SK-N-SH (cell line): ENCODE results near the gene SLC22A4. TPM values are rescaled to one million over a fixed set of nuclear protein-coding genes. Genes with fewer than 3 reads are reported as not detected.

Source experiments
- CTCF ChIA-PET: fragments of 300-600, 350-600 bp; formaldehyde crosslinking; extraction: SDS; loops from one replicate; lab custom pipeline; 2021; lab: Yijun Ruan, JAX
- POLR2A ChIA-PET: fragments of 350-600 bp; sonication (Branson Sonifier 250); formaldehyde crosslinking; extraction: SDS; loops from one replicate; lab custom pipeline; 2020; ENCODE audit warnings: antibody characterized with exemption, inconsistent platforms; lab: Yijun Ruan, JAX
- DNase-seq: peaks from one replicate; pipeline ENCODE4 v3.0.0; 2012
- H2AFZ ChIP-seq: fragments of 200-600 bp; sonication (generic); 2 replicates; pipeline ENCODE4 v1.8.1; 2016; ENCODE audit warnings: antibody characterized with exemption, mild to moderate bottlenecking, low read depth
- H3F3A ChIP-seq: fragments of 200-600 bp; sonication (generic); replicated peaks from 2 replicates; pipeline ENCODE3; 2016; ENCODE audit warnings: antibody characterized with exemption, mild to moderate bottlenecking; ENCODE audit not compliant: insufficient read depth
- H3K27ac ChIP-seq, 2 experiments: fragments of 200-500 bp in 1 of 2; fragments of 200-600 bp in 1 of 2; sonication (Bioruptor generic) in 1 of 2; sonication (generic), shearing (Covaris generic) in 1 of 2; 2 replicates each; pipeline versions ENCODE4 v1.5.1 to v1.6.1; 2014 to 2016; ENCODE audit warnings: low read depth in 2 of 2, inconsistent platforms in 1 of 2, low read length in 1 of 2, mild to moderate bottlenecking in 1 of 2, mixed read lengths in 1 of 2
- H3K27me3 ChIP-seq: fragments of 200-600 bp; sonication (generic), shearing (Covaris generic); 2 replicates; pipeline ENCODE4 v1.6.1; 2016; ENCODE audit warnings: mixed run types; ENCODE audit not compliant: insufficient read depth
- H3K36me3 ChIP-seq, 2 experiments: fragments of 200-500 bp in 1 of 2; fragments of 200-600 bp in 1 of 2; sonication (Bioruptor generic) in 1 of 2; sonication (generic) in 1 of 2; replicated peaks in 1 of 2; 2 replicates each; pipeline versions ENCODE3 to v1.5.1; 2014 to 2016; ENCODE audit warnings: low read length in 1 of 2, mild to moderate bottlenecking in 1 of 2; ENCODE audit not compliant: insufficient read depth in 2 of 2, control insufficient read depth in 1 of 2
- H3K4me1 ChIP-seq, 2 experiments: fragments of 200-500 bp in 1 of 2; fragments of 200-600 bp in 1 of 2; sonication (Bioruptor generic) in 1 of 2; sonication (generic), shearing (Covaris generic) in 1 of 2; 2 replicates each; pipeline versions ENCODE4 v1.5.1 to v1.6.1; 2014 to 2016; ENCODE audit warnings: low read depth in 1 of 2, low read length in 1 of 2, mixed run types in 1 of 2; ENCODE audit not compliant: insufficient read depth in 2 of 2, control insufficient read depth in 1 of 2
- H3K4me2 ChIP-seq: fragments of 200-600 bp; sonication (generic), shearing (Covaris generic); 2 replicates; pipeline ENCODE4 v1.6.1; 2017; ENCODE audit warnings: mixed run types
- H3K4me3 ChIP-seq, 2 experiments: fragments of 200-500 bp in 1 of 2; fragments of 200-600 bp in 1 of 2; sonication (Bioruptor generic) in 1 of 2; sonication (generic), shearing (Covaris generic) in 1 of 2; 2 replicates each; pipeline versions ENCODE4 v1.5.1 to v1.8.1; 2014 to 2016; ENCODE audit warnings: low read depth in 2 of 2, inconsistent platforms in 1 of 2, low read length in 1 of 2, mild to moderate bottlenecking in 1 of 2, mixed read lengths in 1 of 2, moderate library complexity in 1 of 2
- H3K79me2 ChIP-seq: fragments of 200-600 bp; sonication (generic); 2 replicates; pipeline ENCODE4 v1.8.1; 2017; ENCODE audit warnings: mild to moderate bottlenecking; ENCODE audit not compliant: insufficient read depth
- H3K9ac ChIP-seq: fragments of 200-600 bp; sonication (generic); 2 replicates; pipeline ENCODE4 v1.6.1; 2017; ENCODE audit warnings: mixed run types
- H3K9me2 ChIP-seq: fragments of 200-600 bp; sonication (generic); 2 replicates; pipeline ENCODE4 v1.6.1; 2017; ENCODE audit warnings: mixed run types
- H3K9me3 ChIP-seq: fragments of 200-600 bp; sonication (generic); 2 replicates; pipeline ENCODE4 v1.6.1; 2017; ENCODE audit warnings: mixed run types, mild to moderate bottlenecking, moderate library complexity
- H4K20me1 ChIP-seq: fragments of 200-600 bp; sonication (generic); 2 replicates; pipeline ENCODE4 v1.6.1; 2017; ENCODE audit warnings: mild to moderate bottlenecking, mixed run types; ENCODE audit not compliant: insufficient read depth
- CHD2 ChIP-seq: fragments of 150-350 bp; IDR thresholded peaks from 2 replicates; pipeline ENCODE4 v1.6.1; 2018; ENCODE audit warnings: low read length; ENCODE audit not compliant: partially characterized antibody
- ELF1 ChIP-seq: IDR thresholded peaks from 2 replicates; pipeline ENCODE4 v1.4.0; 2012
- FOSL2 ChIP-seq: IDR thresholded peaks from 2 replicates; pipeline ENCODE4 v1.4.0; 2012; ENCODE audit warnings: low read depth, mild to moderate bottlenecking, moderate library complexity, borderline replicate concordance
- FOXJ3 ChIP-seq: sonication (generic); formaldehyde crosslinking; IDR thresholded peaks from 2 replicates; pipeline ENCODE4 v1.5.1; 2020; ENCODE audit warnings: mild to moderate bottlenecking, missing genetic modification reagents
- FOXM1 ChIP-seq: IDR thresholded peaks from 2 replicates; pipeline ENCODE4 v1.4.0; 2012; ENCODE audit warnings: low read depth, mild to moderate bottlenecking
- GATA2 ChIP-seq: sonication (generic); formaldehyde crosslinking; IDR thresholded peaks from 2 replicates; pipeline ENCODE4 v1.5.0; 2020; ENCODE audit warnings: mild to moderate bottlenecking, missing genetic modification reagents
- IRF3 ChIP-seq: fragments of 150-350 bp; IDR thresholded peaks from 2 replicates; pipeline ENCODE4 v1.6.1; 2016; ENCODE audit warnings: mild to moderate bottlenecking, low read depth, low read length
- JUND ChIP-seq: IDR thresholded peaks from 2 replicates; pipeline ENCODE4 v1.4.0; 2012
- MAX ChIP-seq: IDR thresholded peaks from 2 replicates; pipeline ENCODE4 v1.4.0; 2012; ENCODE audit warnings: low read depth
- MXI1 ChIP-seq: IDR thresholded peaks from 2 replicates; pipeline ENCODE4 v1.6.1; 2012; ENCODE audit warnings: mild to moderate bottlenecking, low read depth, low read length, improper control_type of control experiment
- NFIC ChIP-seq: IDR thresholded peaks from 2 replicates; pipeline ENCODE4 v1.4.0; 2012; ENCODE audit warnings: borderline replicate concordance
- NRF1 ChIP-seq: IDR thresholded peaks from 2 replicates; pipeline ENCODE4 v1.6.1; 2012; ENCODE audit warnings: low read depth, mild to moderate bottlenecking, low read length
- PBX3 ChIP-seq: IDR thresholded peaks from 2 replicates; pipeline ENCODE4; 2012
- RAD21 ChIP-seq: IDR thresholded peaks from 2 replicates; pipeline ENCODE4 v1.6.1; 2012; ENCODE audit warnings: mild to moderate bottlenecking, low read length
- RCOR1 ChIP-seq: fragments of 150-350 bp; IDR thresholded peaks from 2 replicates; pipeline ENCODE4 v1.6.1; 2017; ENCODE audit warnings: antibody characterized with exemption, low read length
- SIN3A ChIP-seq: IDR thresholded peaks from 2 replicates; pipeline ENCODE4 v1.6.1; 2012; ENCODE audit warnings: low read depth, mild to moderate bottlenecking, low read length, moderate library complexity, borderline replicate concordance
- TCF12 ChIP-seq: IDR thresholded peaks from 2 replicates; pipeline ENCODE4 v1.4.0; 2012
- TEAD4 ChIP-seq: IDR thresholded peaks from 2 replicates; pipeline ENCODE4 v1.4.0; 2012; ENCODE audit warnings: mild to moderate bottlenecking, borderline replicate concordance; ENCODE audit not compliant: insufficient read depth
- USF2 ChIP-seq: fragments of 150-350 bp; IDR thresholded peaks from 2 replicates; pipeline ENCODE4 v1.6.1; 2017; ENCODE audit warnings: antibody characterized with exemption, low read length, low read depth, borderline replicate concordance
- ZBTB33 ChIP-seq: IDR thresholded peaks from 2 replicates; pipeline ENCODE4 v1.4.0; 2012; ENCODE audit warnings: low read depth, borderline replicate concordance
- WGBS: methylation state at CpG from one replicate; pipeline ENCODE4 v1.1.6; 2017; ENCODE audit warnings: low lambda C conversion rate; 5-methylcytosine and 5-hydroxymethylcytosine counted together
- polyA plus RNA-seq, 3 experiments: library from polyadenylated mRNA; depleted of rRNA; stranded (reverse); fragments of >200 nt; gene quantifications; 2 replicates each; pipeline ENCODE4 v1.2.3, GENCODE V29; 2012

SLC22A4 gene
- polyA plus RNA-seq, 1 of the 3 experiments (the other 2 are of a cell fraction): 3.3 TPM

- no peak for TF ChIP-seq ZBTB33
- TF ChIP-seq JUND: peak; percentile 27; the same call in 1 of the 2 replicates
- TF ChIP-seq IRF3: no peak
- no peak for TF ChIP-seq RAD21
- TF ChIP-seq TCF12: peak; percentile 85
- TF ChIP-seq NRF1: no peak
Observed at GRCh38 chr5:132365213-132365612, 71.0 kb downstream of the SLC22A4 start (continued).

- Histone ChIP-seq H3K79me2 (no peaks in the 10 kb centered on the region), H3K4me1 (peaks cover 9 to 13% of the 10 kb centered on the region in 2 experiments; a peak in 2 of 4 replicates), H3K27me3 (no peaks in the 10 kb centered on the region), H3K27ac (no peak overlapping the region), H3K4me3 (no peak overlapping the region), H3K9me2 (no peaks in the 10 kb centered on the region), H3K4me2 (no peak overlapping the region), H2AFZ (0 out of 2 replicates have a peak overlapping the region, but pooled peaks have one; percentile 17), H3F3A (peaks cover 16% of the 10 kb centered on the region), H4K20me1 (no peaks in the 10 kb centered on the region), H3K9me3 (no peaks in the 10 kb centered on the region), H3K9ac (no peak overlapping the region; the same call in 1 of the 2 replicates), H3K36me3 (no peaks in the 10 kb centered on the region)
- no peak for DNase-seq
- TF ChIP-seq USF2 (no peak), MAX (no peak), GATA2 (no peak), NFIC (no peak), ELF1 (no peak), PBX3 (no peak), JUND (no peak), FOSL2 (no peak), RAD21 (no peak), TEAD4 (no peak), FOXM1 (no peak), SIN3A (no peak), FOXJ3 (CRISPR knock-in tag) (no peak), RCOR1 (no peak), NRF1 (no peak), IRF3 (no peak), MXI1 (no peak), CHD2 (no peak)
- ChIA-PET POLR2A (interaction anchor here (0.8 kb wide), 1 partner anchor 109 kb away, joined by 3 read pairs; no protein-coding TSS in a partner anchor), CTCF (interaction anchor here (1.0 to 2.1 kb wide), 3 partner anchors 18 to 130 kb away, joined by 4 to 6 read pairs (median 6); partner anchors contain the start of gene IRF1)
- 84% methylated on average over 4 of the region's 4 CpGs for WGBS
Observed at GRCh38 chr5:132368186-132368585, 74.0 kb downstream of the SLC22A4 start.
